HEK293 (cell line): ENCODE data around the gene CABLES2.

Source experiments
- CTCF ChIA-PET: fragments of 350-600 bp; formaldehyde crosslinking; extraction: SDS; loops from one replicate; lab custom pipeline; 2021; ENCODE audit warnings: antibody characterized with exemption; lab: Yijun Ruan, JAX
- POLR2A ChIA-PET: fragments of 300-600 bp; formaldehyde crosslinking; extraction: SDS; loops from one replicate; lab custom pipeline; 2020; ENCODE audit warnings: antibody characterized with exemption, inconsistent platforms; lab: Yijun Ruan, JAX
- H3K27ac ChIP-seq: fragments of 200-500 bp; sonication (Bioruptor generic); 2 replicates; pipeline ENCODE4 v1.5.1; 2014; ENCODE audit warnings: low read depth, low read length, control low read depth, inconsistent platforms; ENCODE audit errors: extremely low read depth
- H3K36me3 ChIP-seq, 2 experiments: fragments of 200-500 bp in 1 of 2; sonication (Bioruptor generic) in 1 of 2; 1 replicate in 1 of 2; 2 replicates in 1 of 2; pipeline ENCODE4 v1.5.1; 2014 to 2017; ENCODE audit warnings: inconsistent platforms in 2 of 2, low read length in 2 of 2; ENCODE audit not compliant: control insufficient read depth in 2 of 2, insufficient read depth in 1 of 2
- H3K4me1 ChIP-seq: fragments of 200-500 bp; sonication (Bioruptor generic); 2 replicates; pipeline ENCODE4 v1.5.1; 2014; ENCODE audit warnings: mild to moderate bottlenecking, low read length, inconsistent platforms; ENCODE audit not compliant: control insufficient read depth, insufficient read depth
- H3K4me3 ChIP-seq: 2 replicates; pipeline ENCODE4 v1.5.1; 2011; ENCODE audit warnings: low read depth, mild to moderate bottlenecking, control low read depth, low read length, moderate library complexity
- H3K9me3 ChIP-seq: fragments of 200-500 bp; sonication (Bioruptor generic); 2 replicates; pipeline ENCODE4 v1.5.1; 2014; ENCODE audit warnings: low read depth, low read length, inconsistent platforms; ENCODE audit not compliant: control insufficient read depth, insufficient read depth
- GFI1B ChIP-seq: fragments of 450-650 bp; formaldehyde crosslinking; IDR thresholded peaks from 2 replicates; pipeline ENCODE4 v1.5.1; 2016; ENCODE audit warnings: missing biosample characterization, missing genetic modification characterization
- PRDM10 ChIP-seq: fragments of 450-650 bp; formaldehyde crosslinking; IDR thresholded peaks from 2 replicates; pipeline ENCODE4 v1.5.1; 2016; ENCODE audit warnings: missing biosample characterization, missing genetic modification characterization
- REPIN1 ChIP-seq: fragments of 450-650 bp; formaldehyde crosslinking; IDR thresholded peaks from 2 replicates; pipeline ENCODE4 v1.5.1; 2017; ENCODE audit warnings: missing biosample characterization, missing genetic modification characterization, low read depth
- YY2 ChIP-seq: fragments of 450-650 bp; formaldehyde crosslinking; IDR thresholded peaks from 2 replicates; pipeline ENCODE4 v1.5.1; 2016; ENCODE audit warnings: missing biosample characterization, missing genetic modification characterization
- ZBTB48 ChIP-seq: fragments of 450-650 bp; formaldehyde crosslinking; IDR thresholded peaks from 2 replicates; pipeline ENCODE4 v1.5.1; 2016; ENCODE audit warnings: missing biosample characterization, missing genetic modification characterization
- ZBTB7A ChIP-seq: fragments of 450-650 bp; formaldehyde crosslinking; IDR thresholded peaks from 2 replicates; pipeline ENCODE4 v1.5.1; 2016; ENCODE audit warnings: low read depth, missing biosample characterization, missing genetic modification characterization
- ZFP3 ChIP-seq: fragments of 450-650 bp; formaldehyde crosslinking; IDR thresholded peaks from 2 replicates; pipeline ENCODE4 v1.5.1; 2016; ENCODE audit warnings: low read depth, missing biosample characterization, missing genetic modification characterization
- ZFP37 ChIP-seq: fragments of 450-650 bp; formaldehyde crosslinking; IDR thresholded peaks from 2 replicates; pipeline ENCODE4 v1.5.1; 2016; ENCODE audit warnings: missing biosample characterization, missing genetic modification characterization
- ZIC2 ChIP-seq: fragments of 450-650 bp; formaldehyde crosslinking; IDR thresholded peaks from 2 replicates; pipeline ENCODE4 v1.5.1; 2016; ENCODE audit warnings: missing biosample characterization, missing genetic modification characterization
- ZNF146 ChIP-seq: fragments of 450-650 bp; formaldehyde crosslinking; IDR thresholded peaks from 2 replicates; pipeline ENCODE4 v1.5.1; 2016; ENCODE audit warnings: missing biosample characterization, missing genetic modification characterization
- ZNF19 ChIP-seq: fragments of 450-650 bp; formaldehyde crosslinking; IDR thresholded peaks from 2 replicates; pipeline ENCODE4; 2016; ENCODE audit warnings: missing biosample characterization, missing genetic modification characterization, low read depth
- ZNF266 ChIP-seq: fragments of 450-650 bp; formaldehyde crosslinking; IDR thresholded peaks from 2 replicates; pipeline ENCODE4 v1.5.1; 2016; ENCODE audit warnings: missing biosample characterization, missing genetic modification characterization, low read depth
- ZNF280D ChIP-seq: fragments of 450-650 bp; formaldehyde crosslinking; IDR thresholded peaks from 2 replicates; pipeline ENCODE4 v1.5.1; 2016; ENCODE audit warnings: missing biosample characterization, missing genetic modification characterization
- ZNF341 ChIP-seq: fragments of 450-650 bp; formaldehyde crosslinking; IDR thresholded peaks from 2 replicates; pipeline ENCODE4; 2016; ENCODE audit warnings: low read depth, missing biosample characterization, missing genetic modification characterization
- ZNF366 ChIP-seq: fragments of 450-650 bp; formaldehyde crosslinking; conservative IDR thresholded peaks from 2 replicates; pipeline ENCODE4 v1.5.1; 2016; ENCODE audit warnings: missing biosample characterization, missing genetic modification characterization
- ZNF433 ChIP-seq: fragments of 450-650 bp; formaldehyde crosslinking; IDR thresholded peaks from 2 replicates; pipeline ENCODE4 v1.5.1; 2016; ENCODE audit warnings: missing biosample characterization, missing genetic modification characterization, low read depth
- ZNF544 ChIP-seq: fragments of 450-650 bp; formaldehyde crosslinking; IDR thresholded peaks from 2 replicates; pipeline ENCODE4 v1.5.0; 2017; ENCODE audit warnings: missing biosample characterization, missing genetic modification characterization
- ZNF600 ChIP-seq: fragments of 450-650 bp; formaldehyde crosslinking; IDR thresholded peaks from 2 replicates; pipeline ENCODE4 v1.5.1; 2016; ENCODE audit warnings: missing biosample characterization, missing genetic modification characterization
- ZNF791 ChIP-seq: fragments of 450-650 bp; formaldehyde crosslinking; IDR thresholded peaks from 2 replicates; pipeline ENCODE4 v1.5.1; 2016; ENCODE audit warnings: missing biosample characterization, missing genetic modification characterization
- ZNF792 ChIP-seq: fragments of 450-650 bp; formaldehyde crosslinking; IDR thresholded peaks from 2 replicates; pipeline ENCODE4 v1.5.1; 2016; ENCODE audit warnings: missing biosample characterization, missing genetic modification characterization
- TF ChIP-seq, protein P1 (sequence below): fragments of 450-650 bp; formaldehyde crosslinking; optimal IDR thresholded peaks from 2 replicates; pipeline ENCODE3; 2016; ENCODE audit warnings: missing biosample characterization, mild to moderate bottlenecking, missing genetic modification characterization

The CABLES2 gene

DNA sequence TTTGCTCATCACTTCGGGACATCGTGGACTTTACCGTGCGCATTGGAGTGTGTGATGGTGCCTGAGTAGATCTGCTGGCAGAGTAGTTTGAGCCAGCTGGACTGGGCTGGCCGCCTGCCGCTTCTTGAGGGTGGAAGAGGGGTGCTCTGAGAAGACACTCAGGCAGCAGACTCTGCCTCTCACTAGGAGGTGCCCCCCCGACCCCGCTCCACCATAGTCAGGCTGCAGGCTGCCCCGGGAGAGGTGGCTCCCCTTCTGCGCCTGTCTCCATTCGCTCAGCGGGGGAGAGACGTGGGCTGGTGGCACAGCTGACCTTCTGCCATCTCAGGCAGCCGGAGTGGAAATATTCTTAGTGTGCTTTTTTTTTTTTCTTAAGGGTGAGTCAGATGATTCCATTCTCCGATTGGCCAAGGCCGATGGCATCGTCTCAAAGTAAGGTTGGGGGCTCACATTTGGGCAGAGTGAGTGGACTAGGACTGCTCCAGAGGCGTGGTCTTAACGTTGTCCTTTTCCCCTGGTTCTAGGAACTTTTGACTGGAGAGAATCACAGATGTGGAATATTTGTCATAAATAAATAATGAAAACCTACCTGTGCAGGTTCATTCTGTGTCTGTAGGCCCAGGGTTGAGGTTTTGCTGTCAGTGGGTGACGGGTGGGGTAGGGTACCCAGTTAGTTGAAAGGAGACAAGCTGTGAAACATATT, 19.0 kb downstream of the CABLES2 start:
- no peak for TF ChIP-seq REPIN1
- TF ChIP-seq ZIC2 (tag by site-specific recombination), result 0 out of 2 replicates have a peak, but pooled peaks have one; percentile 39
- no peak for TF ChIP-seq ZFP3
- TF ChIP-seq ZNF366 (tag by site-specific recombination), result no peak
- TF ChIP-seq ZNF280D (tag by site-specific recombination), result no peak
- TF ChIP-seq GFI1B, result no peak
- TF ChIP-seq ZNF341 (tag by site-specific recombination), result peak; percentile 84
- TF ChIP-seq, all 188 proteins: peak for 2
- Histone ChIP-seq H3K36me3 (peaks cover 9 to 58% of the 10 kb centered on the region in 2 experiments), H3K4me3 (peak overlapping the region; percentile 93), H3K9me3 (no peaks in the 10 kb centered on the region), H3K27ac (peak overlapping the region; percentile 72; the same call in 1 of the 2 replicates), H3K4me1 (peaks cover 5% of the 10 kb centered on the region; the same call in 1 of the 2 replicates)
- ChIA-PET CTCF (interaction anchor here (0.6 to 1.5 kb wide), 6 partner anchors 21 to 200 kb away, joined by 3 to 5 read pairs (median 3); partner anchors contain the start of gene LAMA5), POLR2A (interaction anchor here (1.1 to 2.1 kb wide), 4 partner anchors 13 to 38 kb away, joined by 3 to 9 read pairs (median 6); no protein-coding TSS in a partner anchor)

DNA sequence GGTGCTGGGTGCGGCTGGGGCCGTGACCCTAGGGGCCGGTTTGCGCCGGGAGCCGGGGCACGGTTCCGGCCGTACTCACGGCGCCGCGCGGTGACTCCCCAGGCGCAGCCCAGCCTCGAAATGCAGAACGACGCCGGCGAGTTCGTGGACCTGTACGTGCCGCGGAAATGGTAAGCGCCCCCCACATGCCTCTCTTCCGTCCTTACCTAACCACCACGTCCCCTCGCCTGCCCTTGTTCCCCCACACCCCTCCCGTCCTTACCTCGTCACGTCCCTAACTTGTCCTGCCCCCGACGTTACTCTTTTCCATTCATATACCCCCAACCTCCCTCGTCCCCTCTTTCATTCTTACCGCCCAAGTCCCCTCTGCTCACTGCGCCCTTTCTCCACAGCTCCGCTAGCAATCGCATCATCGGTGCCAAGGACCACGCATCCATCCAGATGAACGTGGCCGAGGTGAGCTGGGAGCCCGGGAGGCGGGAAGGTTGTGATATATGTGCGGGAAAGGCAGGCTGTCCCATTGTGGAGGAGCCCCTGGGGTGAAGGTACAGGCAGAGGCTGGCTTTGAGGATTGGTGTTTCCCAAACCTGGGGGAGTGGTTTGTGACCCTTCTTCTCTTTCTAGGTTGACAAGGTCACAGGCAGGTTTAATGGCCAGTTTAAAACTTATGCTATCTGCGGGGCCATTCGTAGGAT, 19.7 kb downstream of the CABLES2 start:
- Histone ChIP-seq H3K27ac (peak overlapping the region; percentile 72), H3K9me3 (no peaks in the 10 kb centered on the region), H3K4me3 (peak overlapping the region; percentile 93), H3K4me1 (peaks cover 5% of the 10 kb centered on the region; the same call in 1 of the 2 replicates), H3K36me3 (peaks cover 9 to 54% of the 10 kb centered on the region in 2 experiments)
- TF ChIP-seq ZBTB7A (peak; percentile 62; the same call in 1 of the 2 replicates), PRDM10 (tag by site-specific recombination) (peak; percentile 48), ZNF791 (peak; percentile 35; the same call in 1 of the 2 replicates), ZNF600 (tag by site-specific recombination) (peak; percentile 23; the same call in 1 of the 2 replicates), ZNF19 (tag by site-specific recombination) (no peak), ZFP37 (tag by site-specific recombination) (no peak), ZNF146 (tag by site-specific recombination) (peak; percentile 24; the same call in 1 of the 2 replicates), ZNF792 (tag by site-specific recombination) (no peak), ZNF266 (tag by site-specific recombination) (no peak), ZNF544 (tag by site-specific recombination) (no peak), ZBTB48 (tag by site-specific recombination) (peak; percentile 40; the same call in 1 of the 2 replicates), YY2 (tag by site-specific recombination) (0 out of 2 replicates have a peak, but pooled peaks have one; percentile 32), ZNF433 (tag by site-specific recombination) (no peak)
- TF ChIP-seq, protein P1, sequence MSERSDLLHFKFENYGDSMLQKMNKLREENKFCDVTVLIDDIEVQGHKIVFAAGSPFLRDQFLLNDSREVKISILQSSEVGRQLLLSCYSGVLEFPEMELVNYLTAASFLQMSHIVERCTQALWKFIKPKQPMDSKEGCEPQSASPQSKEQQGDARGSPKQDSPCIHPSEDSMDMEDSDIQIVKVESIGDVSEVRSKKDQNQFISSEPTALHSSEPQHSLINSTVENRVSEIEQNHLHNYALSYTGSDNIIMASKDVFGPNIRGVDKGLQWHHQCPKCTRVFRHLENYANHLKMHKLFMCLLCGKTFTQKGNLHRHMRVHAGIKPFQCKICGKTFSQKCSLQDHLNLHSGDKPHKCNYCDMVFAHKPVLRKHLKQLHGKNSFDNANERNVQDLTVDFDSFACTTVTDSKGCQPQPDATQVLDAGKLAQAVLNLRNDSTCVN (tag by site-specific recombination), result peak; percentile 59
- ChIA-PET POLR2A (interaction anchor here (0.6 to 2.1 kb wide), 18 partner anchors 8 to 1733 kb away, joined by 3 to 14 read pairs (median 6); partner anchors contain the start of genes ADRM1, COL9A3 and LSM14B), CTCF (interaction anchor here (0.6 to 1.1 kb wide), 5 partner anchors 20 to 119 kb away, joined by 3 to 5 read pairs (median 3); partner anchors contain the start of gene LAMA5)
